Stimulated activated CD4-positive, alpha-beta T cell treated with anti-CD3 and anti-CD28 coated beads, TNF-alpha, amount 100 ng/mL, for 48 hours (primary cell): ENCODE results near the gene LRFN2.

Experiments used
- DNase-seq, 3 donors: peaks; one replicate each; pipeline ENCODE4 v3.0.0-alpha.2; 2020; ENCODE audit warnings: low read depth in 3 of 3

The LRFN2 gene

DNA sequence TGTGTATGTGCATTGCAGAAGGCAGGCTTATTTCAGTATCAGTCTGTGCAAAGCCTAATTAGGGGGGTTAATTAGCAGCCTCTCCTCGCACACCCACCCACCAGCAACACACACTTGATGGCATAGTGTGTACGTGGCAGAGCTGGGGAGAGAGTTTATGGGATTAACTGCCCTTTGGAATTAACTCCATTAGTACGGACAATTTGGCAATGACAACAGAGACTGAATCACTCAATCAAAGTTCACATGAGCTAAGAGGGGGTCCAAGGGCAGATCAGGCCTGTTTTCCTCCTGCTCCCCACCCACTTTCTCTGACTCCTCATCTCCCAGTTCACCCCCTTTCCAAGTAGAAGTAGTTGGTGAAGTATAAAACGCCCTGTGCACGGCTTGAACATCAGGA, 69.5 kb downstream of the LRFN2 start:
- DNase-seq: no peak

DNA sequence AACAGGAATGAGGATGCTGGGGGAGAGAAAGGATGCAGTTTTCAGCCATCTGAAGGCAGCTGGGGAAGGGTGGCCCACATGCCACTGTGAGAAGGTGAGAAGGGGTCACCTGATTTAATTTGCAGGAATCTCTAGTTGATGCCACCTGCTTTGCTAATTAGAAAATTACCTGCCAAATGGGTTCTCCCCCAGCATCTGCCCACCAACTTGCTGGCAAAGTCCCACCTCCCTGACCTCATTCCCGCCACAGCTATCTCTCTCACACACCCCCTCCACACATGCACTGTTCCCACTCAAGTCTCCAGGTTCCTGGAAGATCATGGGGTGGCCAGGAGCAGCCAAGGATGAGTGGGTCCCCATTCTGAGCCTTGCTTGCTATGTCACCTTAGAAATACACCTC, 70.7 kb downstream of the LRFN2 start:
- no peak for DNase-seq

DNA sequence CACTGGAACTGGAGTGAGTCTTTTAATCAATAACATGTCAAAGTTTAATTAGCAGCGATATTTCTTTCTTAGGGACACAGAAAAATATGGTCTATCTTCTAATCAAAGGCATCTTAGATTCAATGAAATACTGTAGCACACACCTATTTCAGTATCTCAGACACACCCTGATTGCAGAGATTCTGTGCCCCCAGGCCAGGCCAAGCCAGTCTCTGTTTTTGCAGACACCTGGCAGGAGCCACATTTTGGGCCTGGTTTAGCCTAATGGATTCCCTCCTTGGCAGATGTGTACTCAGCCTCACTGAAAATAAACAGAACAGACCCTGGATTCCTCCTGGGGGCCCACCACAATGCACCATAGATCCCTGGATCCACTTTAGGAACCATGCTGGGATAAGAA, 74.8 kb downstream of the LRFN2 start:
- DNase-seq: no peak

DNA sequence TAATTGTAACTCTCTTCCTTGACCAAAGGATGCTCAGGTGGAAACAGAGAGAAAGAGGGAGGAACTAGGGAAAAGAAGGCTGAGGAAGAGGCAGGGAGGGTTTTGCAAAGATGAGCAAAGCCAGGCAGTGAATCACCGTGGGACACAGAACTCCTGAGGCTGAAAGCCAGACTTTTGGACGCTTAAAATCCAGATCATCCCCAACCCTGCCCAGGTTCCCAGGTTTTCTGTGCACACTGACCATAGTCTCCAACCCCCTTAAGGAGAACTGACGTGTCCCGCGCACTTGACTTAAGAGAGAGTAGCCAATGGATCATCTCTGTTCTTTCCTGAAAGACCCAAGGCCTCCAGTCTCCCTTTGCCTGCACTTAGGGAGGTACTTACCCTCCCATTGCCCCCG, 75.3 kb downstream of the LRFN2 start:
- no peak for DNase-seq

DNA sequence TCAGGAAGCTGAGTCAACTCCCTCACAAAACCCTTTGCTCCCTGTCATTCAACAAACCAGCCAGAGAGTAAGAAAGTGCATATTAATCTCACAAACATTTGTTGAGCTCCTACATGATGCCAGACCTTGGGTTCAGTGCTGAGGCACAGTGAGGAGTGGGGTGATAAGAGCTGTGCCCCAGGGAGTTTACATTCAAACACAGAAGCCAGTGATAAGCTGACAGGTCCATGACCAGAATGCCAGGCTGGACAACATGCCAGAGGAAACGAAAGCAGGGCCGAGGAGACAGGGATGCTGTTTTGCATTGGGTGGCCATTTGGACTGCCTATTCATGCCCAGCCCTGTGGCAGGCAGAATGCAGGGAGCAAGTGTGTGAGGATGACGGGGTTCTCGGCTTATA, 76.7 kb downstream of the LRFN2 start:
- no peak for DNase-seq

DNA sequence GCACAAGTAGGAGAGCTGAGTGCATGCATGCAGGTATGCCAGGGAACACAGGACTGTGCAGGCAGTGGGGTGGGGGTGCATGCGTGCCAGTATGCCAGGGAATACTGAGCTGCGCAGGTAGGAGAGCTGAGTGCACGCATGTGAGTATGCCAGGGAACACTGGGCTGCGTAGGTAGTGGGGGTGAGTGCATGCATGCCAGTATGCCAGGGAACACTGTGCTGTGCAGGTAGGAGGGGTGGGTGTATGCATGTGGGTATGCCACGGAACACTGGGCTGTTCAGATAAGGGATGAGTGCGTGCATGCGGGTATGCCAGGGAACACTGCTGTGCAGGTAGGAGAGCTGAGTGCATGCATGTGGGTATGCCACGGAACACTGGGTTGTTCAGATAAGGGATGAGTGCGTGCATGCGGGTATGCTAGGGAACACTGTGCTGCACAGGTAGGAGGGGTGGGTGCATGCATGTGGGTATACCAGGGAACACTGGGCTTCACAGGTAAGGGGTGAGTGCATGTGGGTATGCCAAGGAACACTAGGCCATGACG, 77.4 kb downstream of the LRFN2 start:
- DNase-seq: no peak

DNA sequence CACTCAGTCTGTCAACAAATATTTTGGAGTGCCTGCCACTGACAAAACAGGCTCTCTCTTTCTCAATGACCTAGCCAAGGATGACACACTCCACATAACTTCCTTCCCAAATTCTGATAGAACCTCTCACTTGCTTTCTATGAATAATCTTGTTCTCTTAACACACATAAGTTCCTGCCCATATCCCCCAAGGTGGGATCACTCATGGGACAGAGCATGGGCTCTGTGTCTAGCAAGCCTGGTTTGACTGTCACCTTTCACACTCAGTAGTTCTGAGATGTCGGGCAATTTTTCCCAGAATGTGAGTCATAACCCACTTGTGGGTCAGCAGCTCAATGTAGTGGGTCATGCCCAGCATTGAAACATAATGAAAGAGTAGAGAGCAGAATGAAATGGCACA, 78.1 kb downstream of the LRFN2 start:
- no peak for DNase-seq

DNA sequence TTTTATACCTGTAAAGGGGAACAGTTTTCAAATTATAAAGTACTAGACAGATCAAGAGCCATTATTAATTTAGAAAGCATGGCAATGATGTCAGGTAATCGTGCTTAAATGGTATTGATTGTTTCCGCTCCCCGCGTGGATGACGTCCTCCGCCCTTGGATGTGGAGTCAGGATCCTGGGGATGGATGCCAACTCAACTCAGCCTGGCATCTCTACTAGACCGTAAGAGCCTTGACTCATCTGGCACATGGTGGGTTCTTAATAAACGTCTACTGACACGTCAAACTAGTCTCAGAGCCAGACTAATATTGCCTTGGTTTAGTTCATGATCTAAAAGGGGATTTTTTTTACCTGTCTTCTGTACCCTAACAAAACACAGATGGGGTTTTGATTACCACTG, 80.2 kb downstream of the LRFN2 start:
- no peak for DNase-seq

DNA sequence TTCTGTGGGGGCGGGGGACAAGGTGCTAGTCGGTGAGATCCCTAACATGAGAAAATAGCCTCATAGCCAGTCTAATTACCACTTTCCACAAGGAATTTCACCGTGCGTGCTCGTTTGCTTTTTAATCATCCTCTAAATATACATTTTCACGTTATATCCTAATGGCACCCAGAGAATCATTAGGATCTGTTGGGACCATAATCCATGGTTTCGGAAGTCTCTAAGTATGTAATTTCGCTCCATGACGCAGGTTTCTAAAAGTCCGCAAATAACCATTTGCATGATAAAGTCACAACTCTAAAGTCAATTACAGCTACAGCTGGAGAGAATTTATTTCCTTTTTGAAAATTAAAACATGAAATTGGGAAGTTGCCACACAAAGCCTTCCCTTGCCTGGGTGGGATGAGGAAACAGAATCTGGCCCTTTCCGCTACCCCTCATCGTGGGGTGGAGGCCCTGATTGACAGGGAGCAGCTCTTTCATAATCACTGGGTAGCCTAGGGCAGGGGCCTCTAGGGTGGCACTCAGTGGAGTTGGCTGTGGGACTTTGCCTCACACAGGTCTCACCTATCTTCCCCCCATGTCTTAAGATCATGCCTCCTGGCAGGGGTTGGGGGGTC, 81.9 kb downstream of the LRFN2 start:
- DNase-seq: no peak

DNA sequence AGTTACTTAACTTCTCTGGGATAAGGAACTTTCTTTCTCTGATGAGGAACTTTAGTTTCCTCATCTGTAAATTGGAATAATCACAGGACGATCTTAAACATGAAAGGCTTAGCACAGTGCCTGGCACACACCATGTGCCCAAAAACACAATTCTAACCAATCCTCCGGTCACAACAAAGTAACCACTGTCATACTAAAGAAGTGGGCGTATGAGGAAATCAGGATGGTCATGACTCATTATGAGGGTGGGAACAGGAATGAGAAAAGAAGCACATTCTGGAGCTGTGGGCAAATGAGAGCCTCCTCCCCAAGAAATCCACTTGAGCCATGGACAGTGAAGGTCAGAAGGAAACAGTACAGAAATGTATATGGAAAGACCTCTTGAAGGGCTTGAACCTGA, 82.9 kb downstream of the LRFN2 start:
- no peak for DNase-seq

DNA sequence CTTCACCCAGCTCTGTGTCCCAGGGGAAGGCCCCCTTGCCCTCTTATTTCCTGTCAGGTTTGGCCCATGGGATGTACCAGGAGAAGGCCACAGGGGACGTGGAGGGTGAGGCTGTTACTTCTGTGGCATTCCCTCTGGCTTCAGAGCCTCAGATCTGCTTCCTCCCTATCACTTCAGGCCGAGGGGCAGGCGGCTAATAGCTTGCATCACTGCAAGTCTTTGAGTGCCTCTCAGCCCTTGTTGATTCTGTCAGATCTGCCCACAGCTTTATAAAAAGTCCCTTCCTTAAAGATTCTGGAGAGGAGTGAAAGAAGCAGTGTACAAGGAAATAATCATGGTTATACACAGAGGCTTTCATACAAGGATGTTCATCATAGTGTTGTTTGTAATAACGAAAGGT, 86.9 kb downstream of the LRFN2 start:
- no peak for DNase-seq

DNA sequence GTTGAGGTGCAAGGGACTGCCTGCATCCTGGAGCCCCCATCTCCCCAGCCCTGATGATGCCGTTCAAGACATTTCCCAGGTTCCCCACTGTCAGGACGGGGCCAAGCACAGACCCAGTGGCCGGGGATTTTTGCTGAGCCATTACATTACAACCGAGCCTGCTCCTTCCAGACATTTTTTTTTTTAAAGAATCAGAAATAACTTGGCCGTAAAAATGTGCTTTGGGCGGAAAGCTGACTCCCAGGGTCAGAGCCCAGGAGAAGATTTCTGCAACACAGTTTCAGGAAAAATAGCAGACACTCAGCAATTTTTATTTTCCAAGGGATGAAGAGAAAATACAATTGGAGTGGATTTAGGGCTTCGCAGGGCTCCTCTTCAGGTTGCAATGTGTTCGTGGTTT, 87.9 kb downstream of the LRFN2 start:
- DNase-seq: no peak

DNA sequence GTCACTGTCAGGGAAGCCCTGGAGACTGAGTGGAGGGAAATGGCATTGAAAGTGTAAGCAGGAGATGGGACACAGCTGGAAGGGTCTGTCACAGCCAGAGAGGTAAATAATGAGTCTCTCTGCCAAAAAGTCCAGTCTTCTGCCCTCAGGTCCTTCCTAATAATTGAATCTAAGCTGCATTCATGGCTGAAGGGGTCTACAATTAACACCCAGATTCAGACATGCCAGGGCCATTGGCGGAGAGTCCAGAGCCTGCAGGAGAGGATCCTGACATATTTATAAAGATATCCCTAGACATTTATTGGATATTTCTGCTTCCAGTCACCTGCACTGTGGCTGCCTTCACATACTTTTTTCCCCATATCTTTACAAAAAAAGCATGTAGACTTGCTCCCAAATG, 89.0 kb downstream of the LRFN2 start:
- DNase-seq: no peak

DNA sequence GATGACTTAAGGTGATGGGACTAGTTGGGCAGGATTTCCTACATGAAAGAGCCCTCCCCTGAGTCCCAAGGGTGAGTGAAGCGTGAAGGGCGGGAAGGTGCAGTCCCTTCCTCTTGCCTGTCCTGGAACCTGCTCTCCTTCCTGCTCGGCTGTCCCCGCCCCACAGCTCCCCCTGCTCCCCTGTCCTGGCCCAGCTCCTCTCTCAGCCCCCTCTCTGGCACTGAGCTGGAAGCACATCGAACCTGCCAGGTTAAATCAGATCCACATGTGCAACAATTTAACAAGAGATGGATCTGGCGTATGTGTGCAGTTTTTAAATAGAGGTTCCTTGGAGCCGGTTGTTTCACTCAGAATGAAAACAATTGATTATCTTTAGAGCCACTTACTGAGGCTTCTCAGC, 95.0 kb downstream of the LRFN2 start:
- no peak for DNase-seq

DNA sequence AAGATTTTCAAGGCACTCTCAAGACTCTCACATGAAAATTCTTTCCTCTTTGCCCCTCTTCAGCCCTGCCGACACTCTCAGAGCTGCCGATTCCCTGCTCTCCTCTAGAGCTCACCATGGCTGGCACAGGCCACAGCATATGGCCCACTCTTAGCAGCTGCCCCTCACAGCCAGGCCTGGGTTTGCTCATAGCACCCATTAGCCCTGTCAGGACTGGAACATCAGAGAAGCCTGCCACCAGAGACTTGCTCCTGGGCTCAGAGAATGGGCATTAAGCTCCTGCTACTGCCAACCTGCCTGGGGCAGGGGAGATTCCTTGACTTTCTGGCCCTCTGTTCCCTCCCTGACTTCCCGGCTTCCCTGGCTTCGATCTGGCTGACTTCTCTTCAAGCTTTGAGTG, 96.7 kb downstream of the LRFN2 start:
- DNase-seq: no peak

DNA sequence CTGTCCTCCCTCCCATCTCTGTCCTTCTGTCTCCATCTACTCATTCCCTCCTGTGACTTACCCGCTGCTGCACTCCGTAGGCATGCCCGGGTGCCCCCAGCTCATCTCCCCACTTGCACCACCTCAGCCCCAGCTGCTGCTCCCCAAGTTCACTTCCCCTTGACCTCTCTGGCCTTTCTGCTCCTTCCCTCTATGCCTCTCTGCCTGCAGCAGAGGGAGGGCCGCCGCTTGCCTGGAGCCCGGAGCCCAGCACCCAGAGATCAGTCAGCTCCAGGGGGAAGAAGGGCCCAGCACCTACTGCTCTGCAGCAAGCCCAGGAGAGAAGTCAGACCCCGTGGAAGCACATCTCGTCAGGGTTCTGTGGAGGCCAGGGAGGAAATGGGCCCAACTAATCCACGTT, 97.4 kb downstream of the LRFN2 start:
- no peak for DNase-seq

DNA sequence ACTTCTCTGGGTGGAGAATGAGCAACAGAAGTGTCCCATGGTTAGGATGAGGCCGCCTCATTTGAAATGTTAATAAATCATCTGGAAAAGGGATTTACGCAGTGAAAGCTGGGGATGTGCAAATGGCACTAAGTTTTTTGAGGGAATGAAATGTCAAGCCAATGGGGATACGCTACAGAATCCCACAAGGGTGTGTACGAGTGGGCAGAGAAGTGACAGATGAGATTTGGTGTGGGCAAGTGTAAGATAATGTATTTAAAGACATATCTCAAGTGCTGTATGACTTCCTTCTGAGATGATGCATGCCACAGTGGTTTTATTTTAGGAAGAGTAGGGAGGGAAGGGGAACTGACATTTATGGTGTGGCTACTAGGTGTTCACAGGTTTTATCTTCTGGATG, 100.6 kb downstream of the LRFN2 start:
- DNase-seq: no peak

DNA sequence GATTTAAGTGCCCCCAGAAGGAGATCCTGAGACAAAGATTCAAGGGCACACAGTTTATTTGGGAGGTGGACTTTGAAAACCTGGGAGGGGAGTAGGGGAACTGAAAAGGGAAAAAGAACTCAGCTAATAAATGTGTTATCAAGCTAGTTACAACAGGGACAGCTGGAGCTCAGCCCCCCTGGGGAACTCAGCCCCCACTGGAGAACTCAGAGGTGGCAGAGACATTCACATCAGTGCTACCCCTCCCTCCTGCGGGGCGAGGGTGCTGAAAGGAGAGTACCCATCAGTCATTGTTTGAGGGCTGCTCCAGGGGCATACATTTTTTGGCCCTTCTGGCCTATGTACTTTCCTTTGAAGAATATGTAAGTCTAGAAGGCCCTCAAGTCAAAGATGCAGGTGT, 101.4 kb downstream of the LRFN2 start:
- DNase-seq: no peak

DNA sequence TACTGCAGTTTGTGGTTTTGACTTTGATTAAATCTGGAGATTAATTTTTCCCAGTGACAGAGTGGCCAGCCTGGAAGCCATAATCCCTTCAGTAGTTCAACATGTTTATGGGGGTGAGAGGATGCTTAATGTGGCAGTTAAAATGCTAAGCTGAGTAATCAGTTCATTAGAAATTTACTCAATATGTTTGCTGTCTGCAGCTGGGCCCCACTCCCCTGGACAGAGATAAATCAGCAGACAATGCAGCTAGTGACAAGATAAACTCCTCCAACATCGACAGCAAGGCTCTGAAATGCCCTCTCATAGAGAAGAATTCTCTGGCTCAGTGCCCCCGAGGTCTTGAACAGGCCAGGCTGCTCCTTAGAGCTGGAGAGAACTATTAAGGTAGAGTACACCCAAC, 101.9 kb downstream of the LRFN2 start:
- no peak for DNase-seq

DNA sequence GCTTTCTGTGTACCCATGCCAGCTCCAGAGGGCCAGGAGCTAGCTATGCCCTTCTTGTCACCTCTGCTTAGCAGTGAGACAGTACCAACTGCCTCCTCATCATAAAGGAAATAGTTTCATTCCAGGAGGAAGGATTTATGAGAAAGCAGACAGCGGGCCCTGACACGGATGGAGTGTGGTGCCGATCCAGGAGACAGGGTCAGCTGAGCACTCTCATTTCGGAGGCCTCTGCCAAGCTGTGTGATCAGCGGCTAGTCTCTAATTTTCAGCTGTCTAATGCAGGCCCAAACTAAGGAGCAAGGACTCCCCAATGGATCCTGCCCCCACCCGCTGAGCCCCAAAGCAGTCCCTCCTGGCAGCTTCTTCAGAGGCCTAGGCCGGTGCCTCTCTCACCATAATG, 103.1 kb downstream of the LRFN2 start:
- no peak for DNase-seq

DNA sequence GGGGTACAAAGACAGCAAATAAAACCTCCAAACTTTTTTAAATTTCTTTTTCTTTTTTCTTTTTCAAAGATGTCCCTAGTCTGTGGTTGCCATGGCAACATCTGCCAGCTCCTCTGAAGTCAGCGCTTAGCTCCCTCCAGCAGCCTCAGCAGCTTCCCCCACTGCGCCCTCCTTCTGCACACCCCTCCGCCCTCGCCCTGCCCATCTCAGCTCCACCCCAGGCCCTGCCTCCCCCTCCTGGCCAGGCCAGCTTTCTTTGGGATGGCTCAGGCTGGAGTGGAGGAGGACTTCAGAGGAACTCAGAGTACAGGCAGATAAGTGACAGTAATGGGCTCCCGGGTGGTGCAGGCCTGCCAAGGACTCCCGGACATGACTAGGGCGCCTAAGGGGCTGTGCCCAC, 104.6 kb downstream of the LRFN2 start:
- no peak for DNase-seq

DNA sequence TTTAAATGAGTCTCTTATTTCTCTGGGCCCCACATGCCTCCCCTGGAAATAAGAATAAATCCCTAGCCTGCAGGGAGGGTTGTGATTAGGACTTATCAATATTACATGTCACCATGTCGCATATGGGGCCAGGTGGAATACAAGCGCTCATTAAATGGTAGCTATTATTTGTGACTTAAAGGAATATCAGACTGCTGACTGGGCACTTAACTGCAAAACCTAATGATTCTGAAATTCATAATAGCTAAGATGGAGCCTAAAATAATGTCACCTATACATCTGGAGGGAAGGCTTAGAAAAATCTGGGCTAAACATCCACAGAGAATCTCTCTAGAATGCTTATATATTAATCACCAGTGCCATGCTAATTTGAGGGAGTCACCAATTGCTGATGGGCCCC, 106.5 kb downstream of the LRFN2 start:
- DNase-seq: no peak

DNA sequence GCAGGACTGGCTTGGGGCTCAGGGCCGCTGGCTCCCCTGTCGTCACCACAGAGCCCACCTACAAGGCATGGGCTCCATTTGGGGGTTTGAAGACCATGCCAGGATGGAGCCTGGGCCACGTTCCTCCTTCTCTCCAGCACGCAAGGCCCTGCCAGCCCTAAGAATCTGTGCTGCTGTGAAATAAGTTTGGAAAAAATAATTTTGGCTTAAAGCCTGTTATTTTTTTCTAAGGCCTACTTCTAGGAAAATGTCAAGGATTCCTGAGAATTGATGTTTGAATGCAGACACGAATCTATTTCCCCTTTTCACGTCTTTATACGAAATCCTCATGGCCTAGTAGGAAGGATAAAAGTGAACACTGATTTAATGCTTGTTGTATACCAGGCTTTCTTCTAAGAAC, 107.5 kb downstream of the LRFN2 start:
- DNase-seq: no peak
